ENCODE data around the gene CARNS1.

Gene CARNS1

DNA sequence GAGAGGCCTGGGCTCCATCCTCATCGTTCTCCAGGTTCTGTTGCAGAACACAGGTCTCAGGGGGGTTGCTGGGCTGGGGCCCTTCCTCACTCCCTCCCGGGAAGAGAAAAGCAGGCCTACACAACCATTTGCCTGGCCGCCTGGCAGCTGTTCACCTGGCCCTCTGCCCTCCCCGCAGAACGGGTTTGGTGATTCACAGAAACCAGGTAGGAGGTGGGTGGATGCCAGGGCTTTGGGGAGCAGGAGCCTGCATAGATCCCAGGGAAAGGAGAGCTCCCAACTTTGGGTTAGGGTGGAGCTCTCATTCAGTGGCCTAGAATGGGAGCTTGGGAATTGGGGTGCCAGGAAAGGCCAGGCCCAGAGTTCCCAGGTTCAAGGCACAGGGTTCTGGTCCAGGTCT is 52.6 kb downstream of the CARNS1 start:
- DNase-seq (ENCODE audit: low read depth) = peak; percentile 89
- TF ChIP-seq, protein P1, sequence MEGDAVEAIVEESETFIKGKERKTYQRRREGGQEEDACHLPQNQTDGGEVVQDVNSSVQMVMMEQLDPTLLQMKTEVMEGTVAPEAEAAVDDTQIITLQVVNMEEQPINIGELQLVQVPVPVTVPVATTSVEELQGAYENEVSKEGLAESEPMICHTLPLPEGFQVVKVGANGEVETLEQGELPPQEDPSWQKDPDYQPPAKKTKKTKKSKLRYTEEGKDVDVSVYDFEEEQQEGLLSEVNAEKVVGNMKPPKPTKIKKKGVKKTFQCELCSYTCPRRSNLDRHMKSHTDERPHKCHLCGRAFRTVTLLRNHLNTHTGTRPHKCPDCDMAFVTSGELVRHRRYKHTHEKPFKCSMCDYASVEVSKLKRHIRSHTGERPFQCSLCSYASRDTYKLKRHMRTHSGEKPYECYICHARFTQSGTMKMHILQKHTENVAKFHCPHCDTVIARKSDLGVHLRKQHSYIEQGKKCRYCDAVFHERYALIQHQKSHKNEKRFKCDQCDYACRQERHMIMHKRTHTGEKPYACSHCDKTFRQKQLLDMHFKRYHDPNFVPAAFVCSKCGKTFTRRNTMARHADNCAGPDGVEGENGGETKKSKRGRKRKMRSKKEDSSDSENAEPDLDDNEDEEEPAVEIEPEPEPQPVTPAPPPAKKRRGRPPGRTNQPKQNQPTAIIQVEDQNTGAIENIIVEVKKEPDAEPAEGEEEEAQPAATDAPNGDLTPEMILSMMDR (IDR thresholded peaks at IDR 0.05; ENCODE audit: control insufficient read depth, extremely low read depth, insufficient read depth) = no peak
- peak overlapping the region; percentile 76 for H3K4me3 ChIP-seq (ENCODE audit: low read depth, low read length)

DNA sequence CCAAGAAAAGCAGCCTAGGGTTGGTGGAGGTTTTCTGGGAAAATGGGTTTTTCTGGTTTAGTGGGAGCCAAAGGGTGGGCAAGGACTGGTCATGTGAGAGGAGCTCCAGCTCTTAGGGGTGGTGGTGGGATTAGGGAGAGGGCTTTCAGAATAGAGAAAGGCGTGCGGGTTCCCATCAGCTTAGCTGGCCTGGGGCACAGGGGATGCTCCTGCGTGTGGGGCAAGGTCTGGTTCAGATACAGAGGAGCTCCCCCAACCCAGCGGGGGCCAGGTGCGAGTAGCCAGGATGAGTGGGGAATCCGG is 52.9 kb downstream of the CARNS1 start:
- TF ChIP-seq, protein P1 (IDR thresholded peaks at IDR 0.05; ENCODE audit: control insufficient read depth, extremely low read depth, insufficient read depth) = no peak
- H3K4me3 ChIP-seq (ENCODE audit: low read depth, low read length) = peak overlapping the region; percentile 76
- DNase-seq (ENCODE audit: low read depth) = no peak

DNA sequence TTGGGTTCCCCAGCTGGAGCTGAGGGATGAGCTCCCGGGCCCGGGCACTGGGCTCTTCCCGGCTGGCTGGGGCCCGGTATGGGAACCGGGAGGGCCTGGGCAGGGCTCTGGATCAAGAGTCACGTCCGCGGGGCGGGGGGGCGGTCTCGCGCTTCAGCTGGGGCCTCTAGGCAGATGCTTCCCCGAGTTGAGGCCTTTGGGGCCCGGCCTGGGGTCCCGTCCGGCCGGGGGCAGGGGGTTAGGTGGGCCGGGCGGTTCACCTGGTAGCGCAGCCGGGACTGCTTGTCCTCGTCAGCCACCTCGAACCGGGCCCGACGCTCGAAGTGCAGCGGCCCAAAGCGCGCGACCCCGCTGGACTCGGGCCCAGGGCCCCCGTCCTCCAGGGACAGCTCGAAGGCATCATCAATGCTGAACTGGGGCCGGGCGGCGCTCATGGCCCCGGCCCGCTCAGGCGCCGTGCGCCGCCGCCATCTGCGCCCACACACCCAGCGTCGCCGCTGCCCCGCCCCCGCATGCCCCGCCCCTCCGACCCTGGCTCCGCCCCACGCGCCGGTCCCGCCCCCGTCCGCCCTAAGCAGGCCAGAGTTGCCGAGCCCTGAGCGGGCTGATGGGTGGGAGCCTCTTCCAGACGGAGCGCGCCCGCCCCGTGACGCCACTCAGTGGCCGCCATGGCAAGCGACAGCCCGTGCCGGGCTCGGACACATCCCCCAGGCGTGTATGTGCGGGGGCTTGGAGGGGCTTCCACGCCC is 53.5 kb downstream of the CARNS1 start, which contains the start of gene TMEM134:
Gene TMEM134, minus strand, starts transcription at position 493 of the 749 bp plus-strand sequence. Its CDS starts 59 bp downstream, at position 434.
- H3K4me3 ChIP-seq (ENCODE audit: low read depth, low read length) = peak within 1 kb of the TSS; percentile 76
- TF ChIP-seq, protein P1 (IDR thresholded peaks at IDR 0.05; ENCODE audit: control insufficient read depth, extremely low read depth, insufficient read depth) = peak; percentile 59
- DNase-seq (ENCODE audit: low read depth) = peak; percentile 58

DNA sequence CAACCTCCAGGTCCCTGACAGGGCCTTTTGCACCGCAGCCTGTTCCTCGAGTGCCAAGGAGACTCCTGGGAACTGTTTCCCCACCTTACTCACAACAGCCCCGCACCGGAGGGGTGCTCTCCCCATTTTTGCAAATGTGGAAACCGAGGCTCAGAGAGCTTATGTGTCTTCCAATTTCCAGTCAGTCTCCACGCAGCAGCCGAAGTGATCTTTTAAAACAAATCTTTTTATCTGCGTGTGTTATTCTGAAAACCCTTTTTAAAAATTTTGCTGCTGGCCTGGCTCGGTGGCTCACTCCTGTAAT is 54.0 kb downstream of the CARNS1 start:
- TF ChIP-seq, protein P1 (IDR thresholded peaks at IDR 0.05; ENCODE audit: control insufficient read depth, extremely low read depth, insufficient read depth) = no peak
- peak overlapping the region; percentile 76 for H3K4me3 ChIP-seq (ENCODE audit: low read depth, low read length)
- DNase-seq (ENCODE audit: low read depth) = no peak

DNA sequence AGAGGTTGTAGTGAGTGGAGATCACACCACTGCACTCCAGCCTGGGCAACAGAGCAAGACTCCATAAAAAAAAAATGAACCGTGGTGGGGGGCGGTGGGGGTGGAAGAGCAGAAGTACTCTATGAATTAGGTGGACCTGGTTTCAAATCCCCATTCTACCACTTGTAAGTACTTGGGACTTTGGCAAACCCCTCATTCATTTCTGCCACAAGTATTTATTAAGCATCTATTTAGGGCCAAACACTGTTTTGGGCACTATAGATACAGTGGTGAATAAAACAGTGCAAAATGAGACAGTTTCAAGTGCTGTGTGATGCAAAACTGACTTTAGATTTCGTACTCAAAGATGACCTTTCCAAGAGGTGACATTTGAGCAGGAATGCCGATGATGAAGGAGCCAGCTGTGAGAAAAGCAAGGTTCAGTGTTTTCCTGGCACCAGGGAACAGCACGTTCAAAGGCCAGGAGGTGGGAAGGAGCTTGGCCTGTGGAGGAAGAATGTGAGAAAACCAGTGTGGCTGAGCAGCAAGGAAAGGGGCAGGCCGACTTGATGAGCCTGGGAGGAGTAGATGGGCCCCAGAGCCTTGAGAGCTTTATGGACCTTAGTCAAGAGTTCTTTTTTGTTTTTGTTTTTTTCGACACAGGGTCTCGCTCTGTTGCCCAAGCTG is 55.0 kb downstream of the CARNS1 start:
- no peak overlapping the region for H3K4me3 ChIP-seq (ENCODE audit: low read depth, low read length)
- TF ChIP-seq, protein P1 (IDR thresholded peaks at IDR 0.05; ENCODE audit: control insufficient read depth, extremely low read depth, insufficient read depth) = no peak

DNA sequence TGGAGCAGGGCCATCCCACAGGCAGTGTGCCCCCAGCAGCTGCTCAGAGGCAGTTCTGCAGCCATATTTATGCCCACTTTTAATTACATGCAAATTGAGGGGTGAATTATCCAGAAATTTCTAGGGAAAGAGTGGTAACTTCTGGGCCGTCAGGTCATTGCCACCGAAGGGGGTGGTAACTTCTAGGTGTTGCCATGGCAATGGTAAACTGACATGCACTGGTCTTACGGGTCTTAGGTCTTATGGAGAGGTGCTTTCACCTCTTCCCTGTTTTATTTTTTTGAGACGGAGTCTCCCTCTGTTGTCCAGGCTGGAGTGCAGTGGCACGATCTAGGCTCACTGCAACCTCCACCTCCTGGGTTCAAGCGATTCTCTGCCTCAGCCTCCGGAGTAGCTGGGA is 57.4 kb downstream of the CARNS1 start:
- TF ChIP-seq, protein P1 (IDR thresholded peaks at IDR 0.05; ENCODE audit: control insufficient read depth, extremely low read depth, insufficient read depth) = no peak
- no peak for DNase-seq (ENCODE audit: low read depth)
- no peak overlapping the region for H3K4me3 ChIP-seq (ENCODE audit: low read depth, low read length)

More for the DNA sequence above, 55.0 kb downstream of the CARNS1 start:
- DNase-seq (ENCODE audit: low read depth) = no peak

Measured in LNCaP clone FGC (cell line).